Activated CD4-positive, alpha-beta T cell treated with anti-CD3 and anti-CD28 coated beads, Interleukin-2, amount 10 ng/mL, durations not matched to agents 7 days and 5 days (primary cell): ENCODE measurements around the gene POP4. TPM values are rescaled to one million over a fixed set of nuclear protein-coding genes. Genes with fewer than 3 reads are reported as not detected.

ENCODE experiments used
- CTCF ChIA-PET: fragments of 350-600 bp; sonication (Branson Sonifier 250); formaldehyde crosslinking; loops from one replicate; lab custom pipeline; 2021; ENCODE audit warnings: antibody characterized with exemption; lab: Charles Lee
- POLR2A ChIA-PET: fragments of 350-600 bp; sonication (Branson Sonifier 250); formaldehyde crosslinking; loops from one replicate; lab custom pipeline; 2021; ENCODE audit warnings: antibody characterized with exemption; lab: Charles Lee
- DNase-seq: peaks from one replicate; pipeline ENCODE4 v3.0.0-alpha.2; 2020
- H3K27ac Mint-ChIP-seq: one replicate; pipeline ENCODE4 v1.8.0; 2021; ENCODE audit warnings: mild to moderate bottlenecking, moderate library complexity, mixed read lengths
- H3K27me3 Mint-ChIP-seq: one replicate; pipeline ENCODE4 v1.8.0; 2021; ENCODE audit warnings: mixed read lengths
- H3K36me3 Mint-ChIP-seq: one replicate; pipeline ENCODE4 v1.8.0; 2021; ENCODE audit warnings: low read depth, mixed read lengths
- H3K4me1 Mint-ChIP-seq: one replicate; pipeline ENCODE4 v1.8.0; 2021; ENCODE audit warnings: mixed read lengths
- H3K4me3 Mint-ChIP-seq: one replicate; pipeline ENCODE4 v1.8.0; 2021; ENCODE audit warnings: mild to moderate bottlenecking, moderate library complexity, mixed read lengths
- H3K9me3 Mint-ChIP-seq: one replicate; pipeline ENCODE4 v1.8.0; 2021; ENCODE audit warnings: mixed read lengths
- total RNA-seq, 2 experiments: library from RNA; stranded (reverse); gene quantifications; one replicate each; pipeline ENCODE4 v1.2.3, GENCODE V29; 2021

The POP4 gene
- total RNA-seq, 2 experiments from 2014 or later: 96.0 to 113 TPM

DNA sequence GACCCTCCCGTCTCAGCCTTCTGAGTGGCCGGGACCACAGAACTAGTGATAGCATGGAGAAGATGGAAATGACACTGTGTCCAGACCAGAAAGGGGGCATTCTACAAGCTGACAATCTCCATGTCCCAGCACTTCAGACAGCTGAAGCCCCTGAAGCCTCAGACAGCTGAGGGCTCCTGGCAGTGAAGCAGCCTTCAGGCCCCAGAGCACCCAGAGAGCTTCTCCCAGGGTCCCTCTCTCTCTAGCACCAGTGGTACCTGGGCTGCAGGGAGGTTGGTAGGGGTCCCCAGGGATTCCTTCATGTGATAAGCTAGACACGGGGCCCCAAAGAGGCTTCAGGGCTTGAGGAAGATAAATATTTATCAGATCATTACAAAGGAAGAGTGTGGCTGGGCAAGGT is 7.6 kb upstream of the POP4 start:
- H3K27ac Mint-ChIP-seq: no peak overlapping the region
- DNase-seq: no peak
- no peaks in the 10 kb centered on the region for H3K9me3 Mint-ChIP-seq
- no peaks in the 10 kb centered on the region for H3K36me3 Mint-ChIP-seq
- H3K4me1 Mint-ChIP-seq: no peaks in the 10 kb centered on the region
- POLR2A ChIA-PET: no interaction called here
- H3K27me3 Mint-ChIP-seq: peaks cover 16% of the 10 kb centered on the region
- H3K4me3 Mint-ChIP-seq: no peak overlapping the region
- CTCF ChIA-PET: interaction anchor here (0.9 to 2.2 kb wide), 3 partner anchors 11 to 348 kb away, joined by 3 to 5 read pairs (median 3); no protein-coding TSS in a partner anchor

DNA sequence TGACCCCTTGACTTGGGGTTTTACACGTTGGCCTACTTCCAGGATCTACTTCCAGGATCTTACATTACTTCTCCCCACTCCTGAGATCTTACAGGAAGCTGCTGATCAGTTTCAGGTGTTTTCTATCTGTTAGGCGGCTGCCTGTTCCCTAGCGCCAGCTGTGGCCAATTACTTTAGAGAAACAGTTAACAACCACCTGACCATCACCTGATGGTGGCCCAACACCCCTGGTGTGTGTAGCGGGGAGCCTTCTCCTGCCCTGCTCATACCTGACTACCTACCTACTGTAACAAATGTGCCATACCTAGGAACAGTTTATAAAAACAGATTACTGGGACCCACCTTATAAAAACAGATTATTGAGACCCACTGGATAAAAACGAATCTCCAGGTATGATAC is 2.8 kb upstream of the POP4 start:
- POLR2A ChIA-PET: no interaction called here
- CTCF ChIA-PET: interaction anchor here (1.1 kb wide), 1 partner anchor 87 kb away, joined by 4 read pairs; no protein-coding TSS in a partner anchor
- H3K9me3 Mint-ChIP-seq: no peaks in the 10 kb centered on the region
- H3K27me3 Mint-ChIP-seq: peaks cover under 1% of the 10 kb centered on the region
- no peak overlapping the region for H3K4me3 Mint-ChIP-seq
- H3K27ac Mint-ChIP-seq: no peak overlapping the region
- peaks cover 22% of the 10 kb centered on the region for H3K4me1 Mint-ChIP-seq
- H3K36me3 Mint-ChIP-seq: no peaks in the 10 kb centered on the region
- no peak for DNase-seq

DNA sequence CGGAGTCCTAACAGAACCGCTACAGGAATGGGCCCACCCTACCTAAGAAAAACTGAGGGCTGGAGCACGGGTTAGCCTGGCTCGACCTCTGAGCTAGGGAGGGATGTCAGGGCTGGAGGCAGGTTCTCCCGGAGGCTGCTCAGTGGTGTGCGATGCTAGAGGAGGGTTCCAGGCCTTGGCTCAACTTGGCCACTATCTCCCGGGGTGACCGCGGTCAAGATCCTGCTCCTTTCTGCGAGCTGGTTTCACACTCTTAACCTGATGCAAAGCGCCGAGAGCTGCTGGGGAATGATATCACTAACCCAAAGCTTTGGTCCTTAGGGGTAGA is 301 bp downstream of the POP4 start:
- Mint-ChIP-seq H3K27ac (peak overlapping the region; percentile 100), H3K36me3 (peaks cover 21% of the 10 kb centered on the region), H3K4me3 (peak overlapping the region; percentile 100), H3K27me3 (no peaks in the 10 kb centered on the region), H3K9me3 (no peaks in the 10 kb centered on the region), H3K4me1 (peaks cover 31% of the 10 kb centered on the region)
- DNase-seq: no peak
- POLR2A ChIA-PET: interaction anchor here (0.6 to 1.5 kb wide), 6 partner anchors 13 to 108 kb away, joined by 3 to 6 read pairs (median 4); partner anchors contain the start of gene C19orf12
- CTCF ChIA-PET: interaction anchor here (0.7 to 3.1 kb wide), 13 partner anchors 9 to 110 kb away, joined by 3 to 19 read pairs (median 6); partner anchors contain the start of gene PLEKHF1

DNA sequence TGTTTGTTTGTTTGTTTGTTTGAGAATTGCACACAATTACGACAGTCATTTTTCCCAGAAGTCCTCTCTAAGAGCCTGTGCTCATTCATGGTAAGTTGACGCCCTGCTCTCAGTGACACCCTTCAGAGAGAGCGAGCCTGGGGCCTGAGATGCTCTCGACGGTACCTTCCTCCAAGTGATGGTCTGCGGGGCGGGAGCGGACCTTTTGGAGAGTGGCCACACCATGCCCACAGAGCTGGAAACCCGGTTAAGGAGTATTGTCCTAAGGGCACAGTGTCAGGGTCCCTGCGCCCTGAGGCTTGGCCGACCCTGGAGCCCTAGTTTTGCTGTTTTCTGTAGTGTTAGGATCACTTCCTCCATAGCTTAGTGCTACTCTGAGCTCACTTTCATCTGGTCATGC is 3.6 kb downstream of the POP4 start:
- H3K9me3 Mint-ChIP-seq: no peaks in the 10 kb centered on the region
- ChIA-PET CTCF (interaction anchor here (1.1 to 5.1 kb wide), 14 partner anchors 9 to 259 kb away, joined by 3 to 49 read pairs (median 14); partner anchors contain the start of genes C19orf12 and PLEKHF1), POLR2A (no interaction called here)
- no peak overlapping the region for H3K4me3 Mint-ChIP-seq
- H3K4me1 Mint-ChIP-seq: peaks cover 28% of the 10 kb centered on the region
- H3K36me3 Mint-ChIP-seq: peaks cover 35% of the 10 kb centered on the region
- DNase-seq: no peak
- H3K27me3 Mint-ChIP-seq: no peaks in the 10 kb centered on the region
- no peak overlapping the region for H3K27ac Mint-ChIP-seq

DNA sequence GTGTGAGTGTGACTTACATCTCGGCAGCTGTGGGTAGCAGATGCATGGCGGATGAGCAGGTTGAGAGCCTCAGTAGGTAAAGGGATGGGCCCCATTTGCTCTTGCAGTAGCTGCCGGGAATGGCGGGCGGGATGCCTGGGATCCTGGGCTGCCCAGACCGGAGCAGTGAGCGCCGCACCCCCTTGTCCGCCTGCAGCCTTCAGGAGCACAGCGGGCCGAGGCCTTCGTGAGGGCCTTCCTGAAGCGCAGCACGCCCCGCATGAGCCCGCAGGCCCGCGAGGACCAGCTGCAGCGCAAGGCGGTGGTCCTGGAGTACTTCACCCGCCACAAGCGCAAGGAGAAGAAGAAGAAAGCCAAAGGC is 4.1 kb downstream of the POP4 start:
- Mint-ChIP-seq H3K9me3 (no peaks in the 10 kb centered on the region), H3K27me3 (no peaks in the 10 kb centered on the region), H3K36me3 (peaks cover 40% of the 10 kb centered on the region), H3K4me3 (no peak overlapping the region), H3K27ac (no peak overlapping the region), H3K4me1 (peaks cover 25% of the 10 kb centered on the region)
- POLR2A ChIA-PET: interaction anchor here (0.6 kb wide), 2 partner anchors 15 to 103 kb away, joined by 3 to 7 read pairs; no protein-coding TSS in a partner anchor
- DNase-seq: no peak
- CTCF ChIA-PET: interaction anchor here (0.6 to 5.1 kb wide), 30 partner anchors 10 to 1057 kb away, joined by 3 to 49 read pairs (median 4); partner anchors contain the start of genes C19orf12 and PLEKHF1

DNA sequence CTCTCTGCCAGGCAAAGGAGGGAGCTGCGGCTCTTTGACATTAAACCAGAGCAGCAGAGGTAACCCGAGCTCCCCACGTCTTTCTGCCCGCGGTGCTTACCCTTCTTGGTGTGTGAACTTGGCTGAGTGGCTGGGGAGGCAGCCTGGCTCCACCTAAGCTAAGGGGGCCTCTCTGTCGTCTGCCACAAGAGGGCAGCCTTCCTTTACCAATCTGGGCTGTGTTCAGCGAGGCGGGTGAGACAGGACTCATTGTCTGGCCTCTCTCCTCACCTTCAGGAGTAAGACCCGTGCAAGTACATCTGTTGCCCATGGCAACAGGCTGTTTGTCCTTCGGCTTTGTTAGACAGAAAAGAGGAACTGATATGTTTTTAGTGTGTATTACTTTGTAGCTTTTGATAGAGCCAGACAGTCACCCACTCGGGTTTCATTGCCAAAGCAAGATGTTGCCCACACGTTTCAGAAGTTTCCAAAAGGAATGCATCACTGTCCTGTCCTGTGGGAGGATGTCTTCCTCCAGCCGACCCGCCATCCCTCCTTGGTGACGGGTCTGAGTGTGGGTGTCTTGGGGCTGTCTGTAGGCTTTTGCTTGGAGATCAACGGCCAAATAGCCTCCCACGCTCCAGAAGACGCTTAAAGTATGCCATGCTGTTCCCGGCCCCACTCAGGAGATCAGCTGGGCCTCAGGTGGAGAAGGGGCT is 4.6 kb downstream of the POP4 start:
- Mint-ChIP-seq H3K4me1 (peaks cover 25% of the 10 kb centered on the region), H3K36me3 (peaks cover 45% of the 10 kb centered on the region), H3K27me3 (no peaks in the 10 kb centered on the region), H3K9me3 (no peaks in the 10 kb centered on the region), H3K4me3 (no peak overlapping the region), H3K27ac (peak overlapping the region; percentile 61)
- DNase-seq: peak; percentile 91
- CTCF ChIA-PET: interaction anchor here (0.6 to 5.1 kb wide), 30 partner anchors 10 to 1056 kb away, joined by 3 to 49 read pairs (median 4); partner anchors contain the start of genes C19orf12 and PLEKHF1
- POLR2A ChIA-PET: interaction anchor here (0.6 kb wide), 2 partner anchors 14 to 103 kb away, joined by 3 to 7 read pairs; no protein-coding TSS in a partner anchor

DNA sequence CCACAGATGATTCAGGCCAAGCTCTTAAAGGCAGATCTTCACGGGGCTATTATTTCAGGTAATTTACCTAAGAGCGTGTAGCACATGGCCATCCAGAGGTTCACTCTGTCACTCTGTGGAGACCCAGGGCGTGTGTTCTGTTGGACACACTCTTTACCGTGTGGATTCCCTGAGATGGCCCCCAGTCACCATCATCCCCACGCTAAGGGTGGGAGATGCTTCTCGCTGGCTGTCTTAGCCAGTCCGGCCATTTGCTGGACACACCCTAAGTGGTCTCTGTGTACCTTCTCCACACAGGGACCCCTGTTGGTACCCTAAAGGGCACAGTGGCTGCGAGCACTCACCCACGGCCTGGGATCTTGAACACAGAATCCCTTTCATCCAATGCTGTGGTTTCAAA is 6.0 kb downstream of the POP4 start:
- no peak for DNase-seq
- H3K9me3 Mint-ChIP-seq: no peaks in the 10 kb centered on the region
- H3K4me1 Mint-ChIP-seq: peaks cover 26% of the 10 kb centered on the region
- no peaks in the 10 kb centered on the region for H3K27me3 Mint-ChIP-seq
- H3K4me3 Mint-ChIP-seq: no peak overlapping the region
- no peak overlapping the region for H3K27ac Mint-ChIP-seq
- ChIA-PET CTCF (interaction anchor here (0.7 to 5.1 kb wide), 7 partner anchors 8 to 103 kb away, joined by 3 to 49 read pairs (median 29); partner anchors contain the start of genes C19orf12 and PLEKHF1), POLR2A (no interaction called here)
- H3K36me3 Mint-ChIP-seq: peaks cover 53% of the 10 kb centered on the region

DNA sequence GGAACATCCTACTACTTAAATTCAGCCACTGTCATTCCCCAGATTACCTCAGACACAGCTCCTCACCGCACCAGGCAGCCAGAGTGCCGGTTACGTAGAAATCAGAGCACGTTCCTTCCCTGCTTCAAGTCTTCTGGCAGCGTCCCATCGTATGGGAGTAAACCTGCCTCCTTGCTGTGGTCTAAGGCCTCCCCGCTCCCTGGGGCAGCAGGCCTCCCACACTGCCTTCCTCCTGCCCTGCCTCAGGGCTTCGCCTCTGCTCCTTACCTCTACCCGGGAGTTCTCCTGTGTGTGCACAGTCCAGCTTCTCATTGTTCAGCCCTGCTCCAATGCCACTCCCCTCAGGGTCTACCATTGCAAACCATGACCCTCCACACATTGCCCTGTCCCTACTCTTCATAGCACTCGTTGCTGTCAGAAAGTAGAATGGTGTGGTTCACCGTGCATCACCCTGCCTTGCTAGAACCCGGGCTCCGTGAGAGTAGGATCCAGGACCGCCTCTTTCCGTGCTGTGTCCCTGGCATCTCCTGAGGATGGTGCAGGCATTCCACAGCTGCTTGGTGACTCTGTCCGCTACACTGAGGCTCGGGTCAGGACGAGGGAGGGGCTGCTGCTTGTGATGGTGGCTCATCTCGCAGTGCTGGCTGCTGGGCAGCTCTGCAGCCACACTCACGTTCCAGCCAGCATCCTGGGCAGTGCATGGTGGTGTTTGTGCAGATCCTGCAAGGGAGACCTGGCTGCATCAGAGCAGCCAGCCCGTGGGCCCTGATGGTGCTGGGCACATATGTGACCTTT is 6.9 kb downstream of the POP4 start:
- no peak for DNase-seq
- ChIA-PET CTCF (interaction anchor here (1.6 to 4.1 kb wide), 3 partner anchors 7 to 103 kb away, joined by 4 to 32 read pairs (median 29); no protein-coding TSS in a partner anchor), POLR2A (no interaction called here)
- H3K4me3 Mint-ChIP-seq: no peak overlapping the region
- no peaks in the 10 kb centered on the region for H3K9me3 Mint-ChIP-seq
- peaks cover 23% of the 10 kb centered on the region for H3K4me1 Mint-ChIP-seq
- no peak overlapping the region for H3K27ac Mint-ChIP-seq
- H3K27me3 Mint-ChIP-seq: no peaks in the 10 kb centered on the region
- H3K36me3 Mint-ChIP-seq: peaks cover 54% of the 10 kb centered on the region

DNA sequence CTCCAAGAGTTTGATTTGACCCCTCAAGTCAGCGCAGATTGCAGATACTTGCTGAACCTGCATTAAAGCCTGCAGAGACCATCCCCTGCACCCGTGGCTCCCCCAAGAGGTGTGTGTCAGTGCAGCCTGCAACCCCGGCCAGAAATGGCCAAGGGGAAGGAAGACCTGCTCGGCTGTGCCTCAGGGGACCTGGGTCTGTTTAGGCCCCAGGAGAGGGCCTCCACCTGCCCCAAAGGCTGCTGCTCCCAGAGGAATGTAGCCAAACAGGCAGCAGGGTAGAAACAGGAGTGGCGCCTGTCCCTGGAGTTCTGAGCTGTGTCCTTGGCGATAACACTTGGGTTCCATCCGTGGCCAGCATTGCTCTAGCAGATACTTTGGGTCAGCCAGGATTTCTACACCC is 8.0 kb downstream of the POP4 start:
- ChIA-PET POLR2A (interaction anchor here (0.6 kb wide), 1 partner anchor 39 kb away, joined by 4 read pairs; no protein-coding TSS in a partner anchor), CTCF (interaction anchor here (0.8 to 1.6 kb wide), 5 partner anchors 10 to 103 kb away, joined by 3 to 5 read pairs (median 4); no protein-coding TSS in a partner anchor)
- H3K4me3 Mint-ChIP-seq: no peak overlapping the region
- peaks cover 23% of the 10 kb centered on the region for H3K4me1 Mint-ChIP-seq
- DNase-seq: no peak
- H3K9me3 Mint-ChIP-seq: no peaks in the 10 kb centered on the region
- no peak overlapping the region for H3K27ac Mint-ChIP-seq
- H3K27me3 Mint-ChIP-seq: no peaks in the 10 kb centered on the region
- peaks cover 52% of the 10 kb centered on the region for H3K36me3 Mint-ChIP-seq

DNA sequence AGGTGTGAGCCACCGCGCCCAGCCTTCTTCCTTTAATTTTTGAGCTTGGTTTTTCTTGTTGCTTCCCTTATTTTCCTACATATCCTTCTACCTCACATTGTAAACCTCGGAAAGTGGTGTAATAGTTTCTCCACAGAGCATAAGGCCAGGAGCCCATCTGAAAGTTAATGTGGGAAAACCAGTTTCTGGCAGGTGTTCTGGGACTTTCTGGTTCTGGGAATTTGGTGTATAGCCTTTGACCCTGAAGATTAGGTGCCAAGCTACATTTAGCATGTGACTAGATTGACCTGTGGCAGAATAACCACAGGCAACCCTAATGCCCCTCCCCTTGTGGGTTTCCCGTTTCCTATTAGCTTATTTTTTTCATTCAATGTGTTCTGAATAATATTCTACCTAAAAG is 8.7 kb downstream of the POP4 start:
- ChIA-PET POLR2A (no interaction called here), CTCF (interaction anchor here (0.8 to 1.2 kb wide), 4 partner anchors 9 to 102 kb away, joined by 3 to 5 read pairs (median 4); no protein-coding TSS in a partner anchor)
- H3K27me3 Mint-ChIP-seq: no peaks in the 10 kb centered on the region
- H3K36me3 Mint-ChIP-seq: peaks cover 45% of the 10 kb centered on the region
- no peak for DNase-seq
- no peaks in the 10 kb centered on the region for H3K9me3 Mint-ChIP-seq
- H3K4me1 Mint-ChIP-seq: peaks cover 23% of the 10 kb centered on the region
- no peak overlapping the region for H3K27ac Mint-ChIP-seq
- H3K4me3 Mint-ChIP-seq: no peak overlapping the region

DNA sequence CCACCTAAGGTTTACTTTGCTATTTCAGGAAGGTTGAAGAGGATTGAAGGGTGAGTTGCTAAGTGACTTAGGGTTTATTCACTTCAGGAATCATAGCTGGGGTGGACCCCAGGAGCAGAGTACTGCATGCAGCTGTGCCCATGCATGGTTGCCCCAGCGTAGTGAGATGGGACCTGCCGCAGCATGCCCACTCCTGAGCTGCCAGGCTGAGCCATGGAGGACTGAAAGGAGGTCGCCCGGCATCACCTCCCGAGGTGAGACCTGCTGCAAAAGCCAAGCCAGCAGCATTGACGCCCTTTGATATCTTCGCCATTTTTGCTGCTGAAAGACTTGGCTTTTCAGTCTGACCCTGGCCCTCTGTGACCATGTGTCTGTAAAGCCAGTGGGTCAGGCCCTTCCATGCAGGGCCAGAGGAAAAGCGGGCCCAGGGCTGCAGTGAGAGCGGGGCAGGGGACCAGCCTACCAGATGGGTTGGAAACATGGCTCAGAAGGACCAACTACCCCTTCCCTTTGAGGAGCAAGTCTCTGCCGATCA is 9.9 kb downstream of the POP4 start:
- H3K36me3 Mint-ChIP-seq: peaks cover 37% of the 10 kb centered on the region
- ChIA-PET POLR2A (no interaction called here), CTCF (interaction anchor here (0.8 to 1.2 kb wide), 3 partner anchors 11 to 101 kb away, joined by 3 read pairs; no protein-coding TSS in a partner anchor)
- H3K9me3 Mint-ChIP-seq: no peaks in the 10 kb centered on the region
- no peaks in the 10 kb centered on the region for H3K27me3 Mint-ChIP-seq
- no peak for DNase-seq
- H3K4me3 Mint-ChIP-seq: no peak overlapping the region
- H3K4me1 Mint-ChIP-seq: peaks cover 30% of the 10 kb centered on the region
- H3K27ac Mint-ChIP-seq: no peak overlapping the region

DNA sequence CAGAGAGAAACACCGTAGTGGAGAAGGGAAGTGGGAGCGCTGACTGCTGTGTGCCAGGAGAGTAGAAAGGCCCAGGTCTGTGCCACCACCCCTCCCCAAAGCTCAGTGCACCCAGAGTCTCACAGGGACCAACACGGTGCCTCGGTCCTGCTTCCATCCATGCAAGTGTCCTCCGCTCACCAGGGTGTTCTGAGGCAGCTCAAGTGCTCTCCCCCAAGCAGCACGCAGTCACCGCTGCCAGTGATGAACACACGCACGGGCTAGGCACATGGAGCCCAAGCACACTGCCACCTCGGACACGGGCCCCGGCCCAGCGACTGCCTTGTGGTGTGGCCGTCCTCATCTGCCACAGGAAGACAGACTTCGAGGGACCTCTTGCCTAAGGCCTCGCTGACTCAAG is 10.5 kb downstream of the POP4 start:
- DNase-seq: no peak
- peaks cover 31% of the 10 kb centered on the region for H3K36me3 Mint-ChIP-seq
- H3K27me3 Mint-ChIP-seq: no peaks in the 10 kb centered on the region
- no peaks in the 10 kb centered on the region for H3K9me3 Mint-ChIP-seq
- CTCF ChIA-PET: interaction anchor here (0.8 to 1.2 kb wide), 6 partner anchors 11 to 100 kb away, joined by 3 read pairs; partner anchors contain the start of gene POP4
- H3K27ac Mint-ChIP-seq: no peak overlapping the region
- peaks cover 31% of the 10 kb centered on the region for H3K4me1 Mint-ChIP-seq
- no peak overlapping the region for H3K4me3 Mint-ChIP-seq
- POLR2A ChIA-PET: no interaction called here
